ENCODE measurements around the gene WDR70. TPM values are rescaled to one million over a fixed set of nuclear protein-coding genes. Genes with fewer than 3 reads are reported as not detected.
"Not testable (repeated sequence)": the region's sequence is repeated elsewhere in the genome, so short reads cannot be mapped to it uniquely, and the experiment has no call there.

Gene WDR70
- polyA plus RNA-seq, 3 donors: 45.6 to 54.3 (median 47.7) TPM

DNA sequence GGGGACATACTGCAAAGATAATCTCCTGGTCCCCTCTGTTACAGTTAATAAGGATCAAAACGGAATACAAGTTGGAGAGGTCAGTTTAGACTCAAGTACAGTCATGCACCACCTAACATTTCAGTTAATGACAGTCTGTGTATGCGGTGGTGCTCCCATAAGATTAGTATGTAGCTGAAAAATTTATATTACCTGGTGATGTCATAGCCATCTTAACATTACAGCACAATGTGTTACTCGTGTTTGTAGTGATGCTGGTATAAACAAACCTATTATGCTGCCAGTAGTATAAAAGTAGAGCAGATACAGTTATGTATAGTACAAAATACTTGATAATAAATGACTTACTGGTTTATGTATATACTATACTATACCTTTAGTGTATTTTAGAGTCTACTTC, 252.8 kb downstream of the WDR70 start:
- DNase-seq: no peak

DNA sequence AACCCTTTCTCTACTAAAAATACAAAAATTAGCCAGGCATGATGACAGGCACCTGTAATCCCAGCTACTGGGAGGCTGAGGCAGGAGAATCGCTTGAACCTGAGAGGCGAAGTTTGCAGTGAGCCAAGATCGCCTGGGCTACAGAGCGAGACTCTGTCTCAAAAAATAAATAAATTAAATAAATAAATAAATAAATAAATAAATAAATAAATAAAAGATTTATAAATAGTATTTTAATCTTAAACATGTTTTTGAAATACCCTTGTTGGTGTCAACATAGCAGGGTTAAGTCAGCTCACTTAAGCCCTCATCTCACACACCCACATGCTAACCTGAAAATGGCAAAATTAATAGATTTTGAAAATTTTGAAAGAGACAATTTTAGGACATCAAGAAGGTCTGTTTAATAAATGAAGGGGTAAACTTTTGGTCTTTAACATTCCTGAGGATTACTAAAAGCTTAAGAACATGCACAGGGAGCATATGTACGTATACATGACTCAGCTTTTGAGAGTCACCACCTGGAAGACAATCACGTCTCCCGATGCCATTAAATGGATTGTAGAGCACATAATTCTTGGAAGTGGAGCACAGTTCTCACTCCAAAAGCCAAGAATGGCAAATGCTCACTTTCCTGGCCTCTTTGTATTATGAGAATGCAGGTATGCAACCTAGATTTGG, 258.2 kb downstream of the WDR70 start:
- DNase-seq: no peak

DNA sequence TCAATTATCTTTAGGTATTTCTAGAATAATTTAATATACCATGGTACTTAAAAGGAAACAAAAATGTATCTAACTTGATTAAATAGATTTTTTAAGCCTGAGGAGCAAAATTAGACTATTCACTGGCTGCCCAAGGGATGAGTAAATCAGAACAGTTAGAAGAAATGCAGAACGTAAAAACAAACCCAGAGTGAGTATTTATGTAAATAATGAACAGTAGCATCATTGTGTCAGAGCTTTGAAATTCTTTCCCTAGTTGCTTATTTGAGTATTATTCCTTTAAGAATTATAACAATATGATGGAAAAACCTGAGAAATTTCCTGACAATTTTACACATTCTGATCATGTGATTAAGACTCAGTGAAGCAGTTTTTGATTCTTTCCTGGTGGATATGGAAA, 259.8 kb downstream of the WDR70 start:
- no peak for DNase-seq

DNA sequence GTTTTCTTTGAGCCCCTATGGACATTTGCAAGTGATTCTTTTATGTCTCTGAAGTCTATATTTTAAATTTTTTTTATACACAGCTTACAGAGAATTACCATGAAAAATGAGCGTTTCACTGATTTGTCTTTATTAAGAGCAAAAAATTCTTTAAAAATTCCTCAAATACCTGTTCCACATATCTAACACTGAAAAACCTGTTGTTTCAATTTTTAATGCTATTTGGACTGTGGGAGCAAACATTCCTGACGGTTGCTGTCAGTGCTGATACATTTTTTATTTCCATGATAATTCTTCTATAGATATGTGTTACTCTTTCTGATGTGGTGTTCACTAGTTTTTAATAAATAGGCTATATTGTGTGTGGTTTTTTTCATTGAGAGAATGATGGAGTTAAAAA, 261.0 kb downstream of the WDR70 start:
- DNase-seq: no peak

DNA sequence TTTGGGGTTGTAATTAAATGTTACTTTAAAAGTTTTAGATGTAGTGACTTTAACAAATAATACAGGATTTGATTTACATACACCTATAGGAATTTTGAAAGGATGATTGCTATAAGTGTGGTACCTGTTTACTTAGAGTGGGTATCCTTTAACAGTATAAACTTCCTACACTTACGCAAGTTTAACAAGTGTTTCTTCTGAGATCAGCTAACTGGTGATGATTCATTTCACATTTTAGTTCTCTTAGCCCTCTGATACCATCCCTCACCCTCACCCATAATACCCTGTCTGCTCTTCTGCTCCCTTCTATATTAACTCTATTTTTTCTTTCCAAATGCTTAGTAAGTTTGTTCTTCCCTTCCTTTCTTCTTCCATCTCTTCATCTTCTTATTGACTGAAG, 262.8 kb downstream of the WDR70 start:
- DNase-seq: no peak

DNA sequence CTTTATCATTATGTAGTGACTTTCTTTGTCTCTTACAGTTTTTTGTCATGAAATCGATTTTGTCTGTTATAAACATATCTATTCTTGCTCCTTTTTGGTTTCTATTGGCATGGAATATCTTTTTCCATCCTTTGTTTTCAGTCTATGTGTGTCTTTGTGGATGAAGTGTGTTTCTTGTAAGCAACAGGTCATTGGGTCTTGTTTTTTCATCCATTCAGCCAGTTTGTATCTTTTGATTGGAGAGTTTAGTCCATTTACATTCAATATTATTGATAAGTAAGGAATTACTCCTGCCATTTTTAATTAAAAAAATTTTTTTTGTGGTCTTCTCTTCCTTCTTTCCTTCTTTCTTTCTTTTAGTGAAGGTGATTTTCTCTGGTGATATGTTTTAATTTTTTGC, 266.6 kb downstream of the WDR70 start:
- DNase-seq: no peak

DNA sequence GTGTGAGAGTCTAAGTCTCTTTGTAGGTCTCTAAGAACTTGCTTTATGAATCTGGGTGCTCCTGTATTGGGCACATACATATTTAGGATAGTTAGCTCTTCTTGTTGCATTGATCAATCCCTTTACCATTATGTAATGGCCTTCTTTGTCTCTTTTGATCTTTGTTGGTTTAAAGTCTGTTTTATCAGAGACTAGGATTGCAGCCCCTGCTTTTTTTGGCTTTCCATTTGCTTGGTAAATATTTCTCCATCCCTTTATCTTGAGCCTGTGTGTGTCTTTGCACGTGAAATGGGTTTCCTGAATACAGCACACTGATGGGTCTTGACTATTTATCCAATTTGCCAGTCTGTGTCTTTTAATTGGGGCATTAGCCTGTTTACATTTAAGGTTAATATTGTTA, 275.4 kb downstream of the WDR70 start:
- DNase-seq: not testable (repeated sequence)

DNA sequence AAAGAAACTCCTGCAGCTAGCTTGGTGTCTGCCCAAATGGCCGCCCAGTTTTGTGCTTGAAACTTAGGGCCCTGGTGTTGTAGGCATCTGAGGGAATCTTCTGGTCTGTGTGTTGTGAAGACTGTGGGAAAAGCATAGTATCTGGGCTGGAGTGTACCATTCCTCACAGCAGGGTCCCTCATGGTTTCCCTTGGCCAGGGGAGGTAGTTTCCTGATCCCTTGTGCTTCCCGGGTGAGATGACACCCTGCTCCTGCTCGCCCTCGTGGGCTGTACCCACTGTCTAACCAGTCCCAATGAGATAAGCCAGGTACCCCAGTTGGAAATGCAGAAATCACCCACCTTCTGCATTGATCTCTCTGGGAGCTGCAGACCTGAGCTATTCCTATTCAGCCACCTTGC, 277.9 kb downstream of the WDR70 start:
- DNase-seq: no peak

DNA sequence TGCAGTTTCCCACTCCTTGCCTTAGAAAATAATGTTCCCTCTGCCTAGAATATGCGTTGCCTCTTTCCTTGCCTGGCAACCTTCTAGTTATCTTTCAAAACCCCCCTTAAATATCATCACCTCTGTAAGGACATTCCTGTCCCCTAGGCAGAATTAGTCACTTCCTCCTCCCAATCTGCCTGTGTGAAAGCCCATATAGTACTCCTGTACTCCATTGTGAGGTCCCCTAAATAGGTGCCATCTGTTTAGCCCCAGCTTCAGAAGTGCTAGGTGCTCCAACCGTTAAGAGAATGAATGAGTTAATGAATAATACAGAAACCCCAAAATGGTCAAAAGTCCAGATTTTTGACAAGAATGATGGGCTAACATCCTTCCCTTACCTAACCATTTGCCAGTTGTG, 279.3 kb downstream of the WDR70 start:
- DNase-seq: no peak

DNA sequence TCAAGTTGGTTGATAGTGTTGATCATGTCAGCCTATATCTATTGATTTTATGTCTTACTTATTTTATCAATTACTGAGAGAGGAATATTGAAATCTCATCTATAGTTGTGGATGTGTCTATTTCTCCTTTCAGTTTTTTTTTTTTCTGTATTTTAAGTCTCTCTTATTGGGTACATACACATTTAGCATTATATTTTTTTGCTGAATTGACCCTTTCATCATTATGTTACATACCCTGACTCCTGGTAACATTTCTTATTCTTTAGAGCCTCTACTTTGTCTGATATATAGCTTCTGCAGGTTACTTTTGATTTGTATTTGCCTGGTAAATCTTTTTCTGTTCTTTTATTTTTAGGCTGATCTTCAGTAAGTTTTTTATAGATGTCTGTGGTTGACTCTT, 281.2 kb downstream of the WDR70 start:
- no peak for DNase-seq

DNA sequence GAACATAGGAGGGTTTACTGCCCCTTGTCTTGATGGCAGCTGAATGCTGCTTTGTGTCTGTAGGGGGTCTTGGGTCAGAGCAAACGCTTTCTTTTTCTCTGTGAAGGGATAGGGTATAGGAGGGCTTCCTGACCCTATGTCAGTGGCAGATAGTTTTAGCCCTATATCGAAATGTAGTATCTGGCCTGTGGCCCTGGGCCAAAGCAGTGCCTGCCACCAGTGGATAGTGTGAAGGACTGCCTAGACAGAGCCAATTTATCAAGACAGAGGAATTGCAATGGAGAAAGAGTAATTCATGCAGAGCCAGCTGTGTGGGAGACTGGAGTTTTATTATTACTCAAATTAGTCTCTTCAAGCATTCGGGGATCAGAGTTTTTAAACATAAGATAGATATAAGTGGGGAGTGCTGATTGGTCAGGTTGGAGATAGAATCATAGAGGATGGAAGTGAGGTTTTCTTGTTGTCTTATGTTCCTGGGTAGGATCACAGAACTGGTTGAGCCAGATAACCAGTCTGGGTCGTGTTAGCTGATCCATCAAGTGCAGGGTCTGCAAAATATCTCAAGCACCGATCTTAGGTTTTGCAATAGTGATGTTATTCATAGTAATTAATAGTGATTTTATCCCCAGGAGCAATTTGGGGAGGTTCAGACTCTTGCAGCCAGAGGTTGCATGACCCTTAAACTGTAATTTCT, 282.3 kb downstream of the WDR70 start:
- DNase-seq: no peak

DNA sequence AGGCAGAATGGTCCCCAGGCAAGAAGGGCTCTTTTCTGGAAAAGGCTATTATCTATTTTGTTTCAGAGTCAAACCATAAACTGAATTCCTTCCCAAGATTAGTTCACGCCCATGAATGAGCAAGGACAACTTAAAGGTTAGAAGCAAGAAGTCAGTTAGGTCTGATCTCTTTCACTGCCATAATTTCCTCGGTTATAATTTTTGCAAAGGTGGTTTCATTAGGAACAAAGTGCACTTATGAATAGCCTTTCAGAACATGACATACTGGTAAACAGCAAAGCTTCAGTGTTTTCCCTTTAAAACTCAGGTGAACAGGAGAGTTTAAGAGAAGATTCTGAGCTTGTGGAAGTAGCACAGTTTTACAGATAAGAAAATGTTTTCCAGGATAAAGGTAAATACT, 282.8 kb downstream of the WDR70 start:
- no peak for DNase-seq

DNA sequence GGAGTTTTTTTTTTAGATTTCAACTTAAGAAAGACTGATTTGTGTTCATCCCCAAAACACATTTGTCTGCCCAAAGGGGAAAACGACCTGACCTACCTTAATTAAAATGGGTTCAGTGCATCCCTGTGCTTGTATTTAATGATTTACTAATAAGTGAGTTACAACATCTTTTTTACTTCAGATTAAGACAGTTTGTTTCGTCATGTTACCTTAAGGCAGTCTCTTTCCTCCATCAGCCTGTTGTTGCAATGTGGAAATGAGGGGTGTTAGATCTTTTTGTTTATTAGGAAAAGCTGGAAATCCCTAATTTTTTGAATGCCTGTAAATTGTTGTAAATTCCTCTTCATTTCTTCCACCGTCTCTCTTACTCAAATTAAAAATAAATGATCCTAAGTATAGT, 283.2 kb downstream of the WDR70 start:
- DNase-seq: no peak

DNA sequence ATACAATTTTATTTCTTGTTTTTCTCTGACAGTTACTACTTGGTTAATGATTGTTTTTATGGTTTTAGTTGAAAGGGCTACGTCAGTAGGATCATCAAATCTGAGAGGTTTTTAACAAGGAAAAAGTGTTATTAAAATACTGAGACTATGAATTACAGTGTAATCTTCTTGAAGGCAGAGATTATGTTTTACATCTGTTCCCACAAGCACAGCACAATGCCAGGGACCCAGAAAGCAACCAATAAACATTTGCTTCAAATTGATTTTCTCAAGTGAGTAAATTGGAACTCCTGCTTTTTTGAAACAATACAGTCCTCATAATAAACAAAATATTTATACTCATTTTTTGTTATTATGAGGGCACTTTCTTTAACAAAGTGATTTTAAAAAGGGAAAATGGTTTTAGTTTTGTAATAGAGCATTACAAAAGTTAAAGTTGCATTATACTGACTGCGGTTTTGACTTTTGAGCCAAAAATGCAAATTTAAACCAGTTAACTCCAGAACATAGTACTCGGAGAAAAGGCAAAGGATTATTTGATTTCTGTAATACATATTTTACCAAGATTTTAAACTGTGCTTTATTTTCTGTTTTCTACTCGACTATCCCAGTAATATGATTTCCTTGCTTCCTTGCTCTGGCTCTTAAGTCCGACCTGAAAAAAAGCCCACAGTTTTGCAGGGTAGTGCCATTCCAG, 283.8 kb downstream of the WDR70 start:
- DNase-seq: no peak

DNA sequence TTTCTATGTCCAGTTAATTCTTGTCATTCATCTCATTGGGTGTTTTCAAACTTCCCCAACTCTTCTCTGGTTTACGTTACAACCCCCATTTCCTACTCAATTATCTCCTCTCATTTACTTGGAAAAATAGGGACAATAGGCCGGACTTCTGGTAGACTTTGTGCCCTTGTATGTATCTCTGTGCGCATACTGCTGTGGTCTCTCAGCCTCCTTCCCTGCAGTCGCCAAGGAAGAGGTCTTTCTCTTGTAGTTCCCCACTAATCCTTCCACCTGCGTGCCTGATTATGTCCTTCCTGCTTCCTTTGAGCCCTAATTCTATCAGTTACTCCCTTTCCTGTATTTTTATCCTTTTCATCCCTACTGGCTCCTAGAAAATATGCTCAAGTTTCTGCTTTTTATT, 284.4 kb downstream of the WDR70 start:
- no peak for DNase-seq

DNA sequence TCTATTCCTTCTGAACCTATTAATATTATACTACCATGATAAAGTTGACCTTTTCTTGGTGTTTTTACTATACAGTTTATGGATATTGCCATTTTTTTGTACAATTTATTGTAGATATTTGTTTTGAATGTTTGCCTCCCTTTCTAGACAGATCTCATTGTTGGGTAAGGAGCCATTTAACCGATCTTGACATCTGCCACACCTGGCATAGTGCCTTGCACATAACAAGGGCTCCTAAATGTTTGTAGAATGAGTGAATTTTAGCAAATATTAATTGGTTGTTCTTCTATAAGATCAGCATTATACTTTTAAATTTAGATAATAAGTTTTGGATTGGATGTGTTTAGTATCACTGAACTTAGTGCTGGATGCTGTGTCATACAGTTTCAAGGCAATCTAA, 285.4 kb downstream of the WDR70 start:
- DNase-seq: no peak

DNA sequence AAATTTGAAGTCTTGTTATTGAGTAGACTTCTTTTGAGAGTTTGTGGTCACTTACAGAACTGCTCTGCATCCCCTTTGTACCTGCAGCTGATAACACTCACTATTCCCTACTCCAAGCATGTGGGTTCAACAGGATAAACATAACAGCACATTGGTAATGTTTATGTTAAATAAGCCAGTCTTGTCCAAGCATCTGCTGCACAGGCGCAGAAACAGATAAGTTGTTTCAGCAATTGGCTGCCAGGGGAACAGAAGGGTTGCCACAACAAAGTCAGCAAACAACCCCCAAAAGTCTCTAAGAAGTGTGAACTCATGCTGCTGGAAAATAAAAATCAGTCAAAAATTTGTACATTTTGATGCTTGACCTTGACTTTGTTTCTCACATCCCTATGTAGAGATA, 286.2 kb downstream of the WDR70 start:
- no peak for DNase-seq

DNA sequence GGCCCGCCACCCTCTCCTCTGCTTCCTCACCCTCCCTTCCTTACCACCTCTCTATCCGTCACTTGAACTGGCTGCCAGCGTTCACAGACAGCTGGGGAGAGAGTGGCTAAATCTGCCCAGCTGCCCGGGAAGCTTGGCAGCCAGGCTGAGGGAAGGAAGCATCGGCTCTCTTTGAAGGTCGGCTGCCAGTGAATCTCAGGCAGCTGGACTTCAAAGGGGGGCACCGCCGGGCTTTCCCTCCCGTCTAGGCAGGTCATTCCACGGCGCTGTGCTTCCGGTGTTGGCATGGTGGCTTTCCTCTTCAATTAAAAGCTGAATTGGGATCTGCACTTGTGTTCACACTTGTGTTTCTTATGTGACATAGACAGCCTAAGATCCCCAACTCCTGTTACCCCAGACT, 286.8 kb downstream of the WDR70 start:
- DNase-seq: peak; percentile 76

DNA sequence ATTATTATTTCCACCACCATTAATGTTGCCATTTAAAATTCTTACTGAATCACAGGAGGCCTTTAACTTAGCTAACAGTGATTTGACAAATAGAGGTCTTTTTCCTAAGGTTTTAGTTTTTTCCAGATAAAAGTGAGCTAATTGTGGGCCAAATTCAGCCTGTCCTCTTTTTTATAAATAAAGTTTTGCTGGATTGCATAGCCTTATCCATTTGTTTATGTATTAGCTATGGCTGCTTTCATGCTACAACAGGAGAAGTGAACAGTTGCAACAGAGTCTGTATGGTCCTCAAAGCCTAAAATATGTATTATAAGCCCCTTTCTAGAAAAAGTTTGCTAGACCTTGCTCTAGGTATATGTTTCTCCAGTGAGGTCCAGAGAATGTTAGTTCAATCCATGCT, 288.3 kb downstream of the WDR70 start:
- no peak for DNase-seq

DNA sequence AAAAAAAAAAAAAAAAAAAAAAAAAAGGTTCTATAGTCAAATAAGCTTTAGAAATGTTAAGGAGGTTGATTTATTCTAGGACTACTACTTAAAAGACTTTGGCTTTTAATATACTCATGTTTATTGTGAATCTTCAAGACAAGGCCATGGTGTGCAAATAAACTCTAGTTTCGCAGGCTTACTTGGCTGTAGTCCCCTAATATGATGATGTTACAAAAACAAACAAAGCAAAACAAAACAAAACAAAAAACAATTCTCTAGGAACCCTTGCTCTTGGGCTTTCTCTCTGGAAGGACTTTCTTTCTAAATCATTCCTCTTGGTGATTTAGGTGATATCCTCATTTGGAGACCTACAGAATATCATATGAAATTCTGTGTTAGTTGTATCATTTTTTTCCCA, 288.7 kb downstream of the WDR70 start:
- DNase-seq: no peak

DNA sequence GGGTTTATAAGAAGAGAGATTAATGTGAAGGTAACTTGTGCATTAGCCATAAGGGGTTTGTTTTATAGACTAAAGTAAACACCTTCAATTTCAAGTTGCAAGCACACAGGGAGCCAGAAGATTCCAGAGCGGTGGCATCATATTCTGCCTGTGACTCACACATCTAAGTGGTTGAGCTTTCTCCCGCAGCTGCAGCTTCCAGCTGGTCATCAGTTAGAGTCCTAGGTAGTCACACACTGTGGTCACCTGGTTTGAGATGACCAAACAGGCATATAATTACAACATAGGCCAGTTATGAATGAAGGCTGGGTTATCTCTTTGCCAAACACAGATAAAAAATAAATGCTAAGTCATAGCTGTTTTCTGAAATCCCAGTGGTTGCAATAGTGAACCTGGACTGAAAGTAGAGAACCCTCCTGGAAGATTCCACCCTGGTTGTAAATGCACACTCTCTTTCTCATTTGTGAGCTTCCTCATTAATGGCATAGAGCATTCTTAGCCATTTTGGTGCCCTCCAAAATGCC, 289.5 kb downstream of the WDR70 start:
- no peak for DNase-seq

DNA sequence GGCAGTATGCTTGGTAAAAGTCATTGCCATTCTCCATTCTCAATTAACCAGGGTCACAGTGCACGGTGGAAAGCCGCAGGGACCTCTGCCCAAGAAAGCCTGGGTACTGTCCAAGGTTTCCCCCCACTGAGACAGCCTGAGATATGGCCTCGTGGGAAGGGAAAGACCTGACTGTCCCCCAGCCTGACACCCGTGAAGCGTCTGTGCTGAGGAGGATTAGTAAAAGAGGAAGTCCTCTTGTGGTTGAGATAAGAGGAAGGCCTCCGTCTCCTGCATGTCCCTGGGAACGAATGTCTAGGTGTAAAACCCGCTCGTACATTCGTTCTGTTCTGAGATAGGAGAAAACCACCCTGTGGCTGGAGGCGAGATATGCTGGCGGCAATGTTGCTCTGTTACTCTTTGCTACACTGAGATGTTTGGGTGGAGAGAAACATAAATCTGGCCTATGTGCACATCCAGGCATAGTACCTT, 293.0 kb downstream of the WDR70 start:
- not testable (repeated sequence) for DNase-seq

DNA sequence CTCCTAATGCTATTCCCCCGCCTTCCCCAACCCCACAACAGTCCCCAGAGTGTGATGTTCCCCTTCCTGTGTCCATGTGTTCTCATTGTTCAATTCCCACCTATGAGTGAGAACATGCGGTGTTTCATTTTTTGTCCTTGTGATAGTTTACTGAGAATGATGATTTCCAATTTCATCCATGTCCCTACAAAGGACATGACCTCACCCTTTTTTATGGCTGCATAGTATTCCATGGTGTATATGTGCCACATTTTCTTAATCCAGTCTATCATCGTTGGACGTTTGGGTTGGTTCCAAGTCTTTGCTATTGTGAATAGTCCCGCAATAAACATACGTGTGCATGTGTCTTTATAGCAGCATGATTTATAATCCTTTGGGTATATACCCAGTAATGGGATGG, 295.2 kb downstream of the WDR70 start:
- DNase-seq: not testable (repeated sequence)

Data from renal pelvis (tissue), 4 donors.